ENCODE data around the gene TADA2A. TPM values are rescaled to one million over a fixed set of nuclear protein-coding genes. Genes with fewer than 3 reads are reported as not detected.

TADA2A gene
- total RNA-seq, 1 experiment from 2014 or later = 11.4 TPM

DNA sequence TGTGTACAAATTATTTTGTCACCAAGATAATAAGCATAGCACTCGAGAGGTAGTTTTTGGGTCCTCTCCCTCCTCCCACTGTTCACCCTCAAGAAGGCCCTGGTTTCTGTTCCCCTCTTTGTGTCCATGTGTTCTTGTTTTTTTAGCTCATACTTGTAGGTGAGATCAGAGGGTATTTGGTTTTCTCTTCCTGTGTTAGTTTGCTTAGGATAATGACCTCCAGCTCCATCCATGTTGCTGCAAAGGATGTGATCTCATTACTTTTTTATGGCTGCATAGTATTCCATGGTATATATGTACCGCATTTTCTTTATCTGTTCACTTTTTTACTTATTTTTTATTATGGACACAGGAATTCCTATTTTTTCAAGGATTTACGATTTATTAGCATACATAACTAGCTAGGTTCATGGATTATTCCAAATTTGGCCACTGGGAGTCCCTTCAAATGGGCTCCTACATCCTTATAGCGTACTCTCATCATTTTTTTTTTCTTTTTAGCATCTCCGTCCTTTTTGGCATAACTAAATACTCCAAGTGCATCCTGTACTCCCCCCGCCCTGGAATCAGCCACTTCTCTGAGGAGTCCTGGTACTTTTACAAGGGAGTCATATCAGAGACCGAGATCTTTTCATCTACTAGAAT, 7.3 kb downstream of the TADA2A start:
- Histone ChIP-seq H3K4me3 (ENCODE audit: low read depth in 2 of 2, low read length in 2 of 2) (no peak overlapping the region), H3K27me3 (ENCODE audit: control insufficient read depth, insufficient read depth, low read length) (no peaks in the 10 kb centered on the region), H3K27ac (ENCODE audit: low read length) (no peak overlapping the region), H3K4me1 (ENCODE audit: control insufficient read depth, insufficient read depth, low read length) (no peaks in the 10 kb centered on the region), H3K9me3 (ENCODE audit: control insufficient read depth, insufficient read depth, low read depth, low read length) (no peaks in the 10 kb centered on the region), H3K36me3 (ENCODE audit: control insufficient read depth, insufficient read depth, low read length) (no peaks in the 10 kb centered on the region; the same call in 1 of the 2 replicates)
- TF ChIP-seq, protein P1, sequence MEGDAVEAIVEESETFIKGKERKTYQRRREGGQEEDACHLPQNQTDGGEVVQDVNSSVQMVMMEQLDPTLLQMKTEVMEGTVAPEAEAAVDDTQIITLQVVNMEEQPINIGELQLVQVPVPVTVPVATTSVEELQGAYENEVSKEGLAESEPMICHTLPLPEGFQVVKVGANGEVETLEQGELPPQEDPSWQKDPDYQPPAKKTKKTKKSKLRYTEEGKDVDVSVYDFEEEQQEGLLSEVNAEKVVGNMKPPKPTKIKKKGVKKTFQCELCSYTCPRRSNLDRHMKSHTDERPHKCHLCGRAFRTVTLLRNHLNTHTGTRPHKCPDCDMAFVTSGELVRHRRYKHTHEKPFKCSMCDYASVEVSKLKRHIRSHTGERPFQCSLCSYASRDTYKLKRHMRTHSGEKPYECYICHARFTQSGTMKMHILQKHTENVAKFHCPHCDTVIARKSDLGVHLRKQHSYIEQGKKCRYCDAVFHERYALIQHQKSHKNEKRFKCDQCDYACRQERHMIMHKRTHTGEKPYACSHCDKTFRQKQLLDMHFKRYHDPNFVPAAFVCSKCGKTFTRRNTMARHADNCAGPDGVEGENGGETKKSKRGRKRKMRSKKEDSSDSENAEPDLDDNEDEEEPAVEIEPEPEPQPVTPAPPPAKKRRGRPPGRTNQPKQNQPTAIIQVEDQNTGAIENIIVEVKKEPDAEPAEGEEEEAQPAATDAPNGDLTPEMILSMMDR (IDR thresholded peaks at IDR 0.05) = no peak
- TF ChIP-seq SIN3A (IDR thresholded peaks at IDR 0.05; ENCODE audit: borderline replicate concordance, insufficient read depth, low read depth, low read length) = no peak
- TF ChIP-seq, protein P2, sequence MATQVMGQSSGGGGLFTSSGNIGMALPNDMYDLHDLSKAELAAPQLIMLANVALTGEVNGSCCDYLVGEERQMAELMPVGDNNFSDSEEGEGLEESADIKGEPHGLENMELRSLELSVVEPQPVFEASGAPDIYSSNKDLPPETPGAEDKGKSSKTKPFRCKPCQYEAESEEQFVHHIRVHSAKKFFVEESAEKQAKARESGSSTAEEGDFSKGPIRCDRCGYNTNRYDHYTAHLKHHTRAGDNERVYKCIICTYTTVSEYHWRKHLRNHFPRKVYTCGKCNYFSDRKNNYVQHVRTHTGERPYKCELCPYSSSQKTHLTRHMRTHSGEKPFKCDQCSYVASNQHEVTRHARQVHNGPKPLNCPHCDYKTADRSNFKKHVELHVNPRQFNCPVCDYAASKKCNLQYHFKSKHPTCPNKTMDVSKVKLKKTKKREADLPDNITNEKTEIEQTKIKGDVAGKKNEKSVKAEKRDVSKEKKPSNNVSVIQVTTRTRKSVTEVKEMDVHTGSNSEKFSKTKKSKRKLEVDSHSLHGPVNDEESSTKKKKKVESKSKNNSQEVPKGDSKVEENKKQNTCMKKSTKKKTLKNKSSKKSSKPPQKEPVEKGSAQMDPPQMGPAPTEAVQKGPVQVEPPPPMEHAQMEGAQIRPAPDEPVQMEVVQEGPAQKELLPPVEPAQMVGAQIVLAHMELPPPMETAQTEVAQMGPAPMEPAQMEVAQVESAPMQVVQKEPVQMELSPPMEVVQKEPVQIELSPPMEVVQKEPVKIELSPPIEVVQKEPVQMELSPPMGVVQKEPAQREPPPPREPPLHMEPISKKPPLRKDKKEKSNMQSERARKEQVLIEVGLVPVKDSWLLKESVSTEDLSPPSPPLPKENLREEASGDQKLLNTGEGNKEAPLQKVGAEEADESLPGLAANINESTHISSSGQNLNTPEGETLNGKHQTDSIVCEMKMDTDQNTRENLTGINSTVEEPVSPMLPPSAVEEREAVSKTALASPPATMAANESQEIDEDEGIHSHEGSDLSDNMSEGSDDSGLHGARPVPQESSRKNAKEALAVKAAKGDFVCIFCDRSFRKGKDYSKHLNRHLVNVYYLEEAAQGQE (IDR thresholded peaks at IDR 0.05; ENCODE audit: insufficient read depth in 1 of 2, low read depth in 2 of 2, low read length in 1 of 2) = no peak
- ChIA-PET CTCF (interaction anchor here (0.7 kb wide), 1 partner anchor 130 kb away, joined by 4 read pairs; no protein-coding TSS in a partner anchor), POLR2A (no interaction called here)
- DNase-seq (ENCODE audit: low read depth, low spot score) (no peak), ATAC-seq (no peak)
- in situ Hi-C loops (cut with HindIII; ENCODE audit: low pct_unique_long_range_greater_than_20kb, low sequenced_read_pairs) (no loop called here), intact Hi-C loops (cut with micrococcal nuclease; ENCODE audit: unreplicated experiment) (no loop called here)
- BruUV-seq (replicated peaks) = no TSS peak

DNA sequence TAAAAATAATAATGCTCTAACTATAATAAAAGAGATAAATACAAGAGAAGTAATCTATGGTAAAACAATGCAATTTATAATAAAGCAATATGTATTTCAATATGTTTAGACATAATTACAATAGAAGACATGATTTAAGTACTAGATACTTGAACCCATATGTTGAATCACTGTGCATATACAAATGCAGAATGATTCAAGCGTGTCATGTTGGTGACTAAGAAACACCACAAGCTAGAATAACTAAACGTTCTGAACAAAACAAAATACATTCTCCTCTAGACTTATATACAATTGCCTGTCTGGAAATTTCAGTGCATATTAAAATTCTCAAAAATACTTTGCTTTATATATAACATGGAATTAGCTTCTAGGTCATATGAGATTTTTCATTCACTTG, 11.2 kb downstream of the TADA2A start:
- no peak for DNase-seq (ENCODE audit: low read depth, low spot score)
- TF ChIP-seq, protein P1 (IDR thresholded peaks at IDR 0.05) = no peak
- TF ChIP-seq, protein P2 (IDR thresholded peaks at IDR 0.05; ENCODE audit: insufficient read depth in 1 of 2, low read depth in 2 of 2, low read length in 1 of 2) = no peak
- TF ChIP-seq POLR2AphosphoS5 (IDR thresholded peaks at IDR 0.05; ENCODE audit: low read depth, low read length) = no peak
- TF ChIP-seq TCF7L2 (IDR thresholded peaks at IDR 0.05; ENCODE audit: low read depth, low read length) = no peak
- no peak for TF ChIP-seq SIN3A (IDR thresholded peaks at IDR 0.05; ENCODE audit: borderline replicate concordance, insufficient read depth, low read depth, low read length)

More for the DNA sequence above, 11.2 kb downstream of the TADA2A start:
- Histone ChIP-seq H3K4me3 (ENCODE audit: low read depth in 2 of 2, low read length in 2 of 2) (no peak overlapping the region), H3K9me3 (ENCODE audit: control insufficient read depth, insufficient read depth, low read depth, low read length) (no peaks in the 10 kb centered on the region), H3K36me3 (ENCODE audit: control insufficient read depth, insufficient read depth, low read length) (no peaks in the 10 kb centered on the region; the same call in 1 of the 2 replicates), H3K27me3 (ENCODE audit: control insufficient read depth, insufficient read depth, low read length) (no peaks in the 10 kb centered on the region), H3K27ac (ENCODE audit: low read length) (no peak overlapping the region), H3K4me1 (ENCODE audit: control insufficient read depth, insufficient read depth, low read length) (no peaks in the 10 kb centered on the region)
- in situ Hi-C loops (cut with HindIII; ENCODE audit: low pct_unique_long_range_greater_than_20kb, low sequenced_read_pairs) = no loop called here
- POLR2A ChIA-PET = no interaction called here
- no TSS peak for BruUV-seq (replicated peaks)
- CTCF ChIA-PET = no interaction called here
- no peak for ATAC-seq
- intact Hi-C loops (cut with micrococcal nuclease; ENCODE audit: unreplicated experiment) = no loop called here
